ENCODE results near the gene ERBB2. TPM values are rescaled to one million over a fixed set of nuclear protein-coding genes. Genes with fewer than 3 reads are reported as not detected.

ERBB2 gene
- total and polyA plus RNA-seq, 2 of the 13 experiments (the other 11 are each of a cell fraction or from before 2014, with no cell fraction given) = 57.7 to 64.1 TPM

- TF ChIP-seq ZNF512B (CRISPR knock-in tag; IDR thresholded peaks at IDR 0.05; ENCODE audit: borderline replicate concordance) (no peak), JUNB (CRISPR knock-in tag; IDR thresholded peaks at IDR 0.05; ENCODE audit: borderline replicate concordance) (no peak), TBP (CRISPR knock-in tag; IDR thresholded peaks at IDR 0.05) (no peak), ZNF281 (CRISPR knock-in tag; IDR thresholded peaks at IDR 0.05; ENCODE audit: borderline replicate concordance) (0 out of 2 replicates have a peak, but pooled peaks have one; percentile 46), ARHGAP35 (CRISPR knock-in tag; IDR thresholded peaks at IDR 0.05; ENCODE audit: borderline replicate concordance) (no peak), ATF7 (IDR thresholded peaks at IDR 0.05) (no peak), ATF7 (CRISPR knock-in tag; IDR thresholded peaks at IDR 0.05) (0 out of 2 replicates have a peak, but pooled peaks have one; percentile 47), TBX2 (CRISPR knock-in tag; IDR thresholded peaks at IDR 0.05; ENCODE audit: borderline replicate concordance) (no peak), FOXA1 (IDR thresholded peaks at IDR 0.05) (no peak), FOXA1 (CRISPR knock-in tag; IDR thresholded peaks at IDR 0.05) (no peak), GTF2F1 (IDR thresholded peaks at IDR 0.05; ENCODE audit: low read length) (no peak), SMYD3 (CRISPR knock-in tag; IDR thresholded peaks at IDR 0.05) (no peak), USF2 (IDR thresholded peaks at IDR 0.05; ENCODE audit: low read depth, low read length) (no peak), USF2 (CRISPR knock-in tag; IDR thresholded peaks at IDR 0.05; ENCODE audit: borderline replicate concordance) (no peak), ZMYM3 (CRISPR knock-in tag; IDR thresholded peaks at IDR 0.05) (peak; percentile 92), RBFOX2 (IDR thresholded peaks at IDR 0.05; ENCODE audit: low read depth, low read length) (no peak), PHF8 (CRISPR knock-in tag; IDR thresholded peaks at IDR 0.05) (no peak), TCF12 (IDR thresholded peaks at IDR 0.05) (no peak), TCF12 (CRISPR knock-in tag; IDR thresholded peaks at IDR 0.05) (no peak), ZNF34 (CRISPR knock-in tag; IDR thresholded peaks at IDR 0.05; ENCODE audit: borderline replicate concordance) (no peak), RCOR2 (CRISPR knock-in tag; IDR thresholded peaks at IDR 0.05) (peak; percentile 46; the same call in 1 of the 2 replicates), NR0B2 (CRISPR knock-in tag; IDR thresholded peaks at IDR 0.05) (no peak), PLRG1 (conservative IDR thresholded peaks at IDR 0.05) (no peak), RBM39 (IDR thresholded peaks at IDR 0.05; ENCODE audit: low read depth, low read length, poor library complexity, severe bottlenecking) (no peak)
These were observed 46.1 kb upstream of the ERBB2 start (continued) for GRCh38 chr17:39653662-39654331.
